Natural killer cell treated with Interleukin-12 subunit alpha and Interleukin-12 subunit beta and Interleukin-15 and Interleukin-18, amount 100 ng/mL, for 72 hours (primary cell): ENCODE results near the gene CDH3. TPM values are rescaled to one million over a fixed set of nuclear protein-coding genes. Genes with fewer than 3 reads are reported as not detected.

Experiments
- ATAC-seq, 2 donors: fragments of 150-1000 bp; cut with Tn5 transposase in 1 of 2; sonication (Bioruptor Pico), chemical (Tn5 transposase) in 1 of 2; 2 replicates each; pipeline ENCODE4 v1.10.0; 2021
- DNase-seq: peaks from one replicate; pipeline ENCODE4 v3.0.0; 2022; ENCODE audit warnings: low spot score
- H3K27ac Mint-ChIP-seq, 2 donors: 1 replicate in 1 of 2; 2 replicates in 1 of 2; pipeline ENCODE4 v1.8.0; 2022; ENCODE audit warnings: mixed read lengths in 2 of 2, mild to moderate bottlenecking in 1 of 2, moderate library complexity in 1 of 2
- H3K27me3 Mint-ChIP-seq, 2 donors: 1 replicate in 1 of 2; 2 replicates in 1 of 2; pipeline ENCODE4 v1.8.0; 2022; ENCODE audit warnings: mixed read lengths in 2 of 2
- H3K36me3 Mint-ChIP-seq: one replicate; pipeline ENCODE4 v1.8.0; 2022; ENCODE audit warnings: mixed read lengths
- H3K4me1 Mint-ChIP-seq, 2 donors: 1 replicate in 1 of 2; 2 replicates in 1 of 2; pipeline ENCODE4 v1.8.0; 2022; ENCODE audit warnings: low read depth in 2 of 2, mixed read lengths in 2 of 2, mild to moderate bottlenecking in 1 of 2
- H3K4me3 Mint-ChIP-seq: one replicate; pipeline ENCODE4 v1.8.0; 2022; ENCODE audit warnings: mixed read lengths
- H3K9me3 Mint-ChIP-seq: 2 replicates; pipeline ENCODE4 v1.8.0; 2022; ENCODE audit warnings: mixed read lengths
- total RNA-seq, 2 donors: library from RNA; stranded (reverse); gene quantifications; one replicate each; pipeline ENCODE4 v1.2.3, GENCODE V29; 2022

The CDH3 gene
- total RNA-seq, 2 donors from 2014 or later, result 0.88 to 2.3 TPM

- DNase-seq, result no peak
- Mint-ChIP-seq H3K27me3 (peaks cover 25 to 31% of the 10 kb centered on the region in 2 donors), H3K4me1 (peaks cover 11 to 14% of the 10 kb centered on the region in 2 donors), H3K4me3 (peak overlapping the region; percentile 10), H3K27ac (no peak overlapping the region), H3K9me3 (no peaks in the 10 kb centered on the region), H3K36me3 (peaks cover 4% of the 10 kb centered on the region)
- ATAC-seq, result peak in 1 of 2 donors; percentile 7
These were observed 3.1 kb upstream of the CDH3 start for GRCh38 chr16:68642047-68642435.

GRCh38 chr16:68642436-68643101 lies 2.5 kb upstream of the CDH3 start:
- H3K36me3 Mint-ChIP-seq, result peaks cover 4% of the 10 kb centered on the region
- peak; percentile 18 to 41 for ATAC-seq

GRCh38 chr16:68643227-68643626 lies 1.9 kb upstream of the CDH3 start:
- Mint-ChIP-seq H3K27ac (no peak overlapping the region), H3K4me1 (peaks cover 11 to 14% of the 10 kb centered on the region in 2 donors), H3K4me3 (no peak overlapping the region), H3K36me3 (peaks cover 4% of the 10 kb centered on the region), H3K27me3 (peaks cover 28 to 37% of the 10 kb centered on the region in 2 donors), H3K9me3 (no peaks in the 10 kb centered on the region)
- ATAC-seq (no peak), DNase-seq (no peak)

More at GRCh38 chr16:68642436-68643101, 2.5 kb upstream of the CDH3 start:
- Mint-ChIP-seq H3K4me3 (peak overlapping the region; percentile 10), H3K27ac (no peak overlapping the region), H3K9me3 (no peaks in the 10 kb centered on the region), H3K27me3 (peaks cover 26 to 32% of the 10 kb centered on the region in 2 donors), H3K4me1 (peaks cover 11 to 14% of the 10 kb centered on the region in 2 donors)
- no peak for DNase-seq

- H3K36me3 Mint-ChIP-seq, result peaks cover 4% of the 10 kb centered on the region
- DNase-seq (no peak), ATAC-seq (no peak)
- no peaks in the 10 kb centered on the region for H3K9me3 Mint-ChIP-seq
- H3K4me1 Mint-ChIP-seq, result peaks cover 11 to 14% of the 10 kb centered on the region in 2 donors
- H3K4me3 Mint-ChIP-seq, result peak overlapping the region; percentile 49
- peaks cover 25 to 37% of the 10 kb centered on the region in 2 donors for H3K27me3 Mint-ChIP-seq
- no peak overlapping the region for H3K27ac Mint-ChIP-seq
These were observed 1.3 kb upstream of the CDH3 start for GRCh38 chr16:68643847-68644246.

- H3K27ac Mint-ChIP-seq, result no peak overlapping the region
- peaks cover 11 to 14% of the 10 kb centered on the region in 2 donors for H3K4me1 Mint-ChIP-seq
- no peak for ATAC-seq
- no peak for DNase-seq
- H3K36me3 Mint-ChIP-seq, result peaks cover 4% of the 10 kb centered on the region
- H3K9me3 Mint-ChIP-seq, result no peaks in the 10 kb centered on the region
- peak overlapping the region; percentile 49 for H3K4me3 Mint-ChIP-seq
- peaks cover 26 to 39% of the 10 kb centered on the region in 2 donors for H3K27me3 Mint-ChIP-seq
These were observed 814 bp upstream of the CDH3 start for GRCh38 chr16:68644296-68644695.

GRCh38 chr16:68645494-68646388 lies 631 bp downstream of the CDH3 start:
- H3K4me3 Mint-ChIP-seq, result no peak overlapping the region
- H3K27me3 Mint-ChIP-seq, result peaks cover 31 to 40% of the 10 kb centered on the region in 2 donors
- ATAC-seq, result peak; percentile 25 to 29

GRCh38 chr16:68646953-68647659 lies 2.0 kb downstream of the CDH3 start:
- Mint-ChIP-seq H3K4me1 (peaks cover 5 to 6% of the 10 kb centered on the region in 2 donors), H3K4me3 (no peak overlapping the region), H3K27me3 (peaks cover 23 to 26% of the 10 kb centered on the region in 2 donors), H3K36me3 (no peaks in the 10 kb centered on the region), H3K27ac (no peak overlapping the region), H3K9me3 (no peaks in the 10 kb centered on the region)
- ATAC-seq, result no peak
- no peak for DNase-seq

More at GRCh38 chr16:68645494-68646388, 631 bp downstream of the CDH3 start:
- Mint-ChIP-seq H3K36me3 (peaks cover 4% of the 10 kb centered on the region), H3K27ac (no peak overlapping the region), H3K9me3 (no peaks in the 10 kb centered on the region), H3K4me1 (peaks cover 11 to 12% of the 10 kb centered on the region in 2 donors)
- no peak for DNase-seq

- H3K9me3 Mint-ChIP-seq, result no peaks in the 10 kb centered on the region
- H3K27me3 Mint-ChIP-seq, result peaks cover 16 to 22% of the 10 kb centered on the region in 2 donors
- peaks cover 0 to 6% of the 10 kb centered on the region in 2 donors for H3K4me1 Mint-ChIP-seq
- peak in 1 of 2 donors; percentile 15 for ATAC-seq
- H3K4me3 Mint-ChIP-seq, result no peak overlapping the region
- DNase-seq, result no peak
- peak overlapping the region in 1 of 2 donors; percentile 82 for H3K27ac Mint-ChIP-seq
- no peaks in the 10 kb centered on the region for H3K36me3 Mint-ChIP-seq
These were observed 6.0 kb downstream of the CDH3 start for GRCh38 chr16:68651136-68651535.

- no peak overlapping the region for H3K4me3 Mint-ChIP-seq
- peaks cover 16 to 24% of the 10 kb centered on the region in 2 donors for H3K27me3 Mint-ChIP-seq
- H3K4me1 Mint-ChIP-seq, result peaks cover 0 to 9% of the 10 kb centered on the region in 2 donors
- ATAC-seq (no peak), DNase-seq (no peak)
- no peaks in the 10 kb centered on the region for H3K9me3 Mint-ChIP-seq
- H3K36me3 Mint-ChIP-seq, result no peaks in the 10 kb centered on the region
- no peak overlapping the region for H3K27ac Mint-ChIP-seq
These were observed 7.5 kb downstream of the CDH3 start for GRCh38 chr16:68652659-68653058.

GRCh38 chr16:68655806-68656205 lies 10.7 kb downstream of the CDH3 start:
- Mint-ChIP-seq H3K4me3 (no peak overlapping the region), H3K4me1 (peaks cover 10 to 16% of the 10 kb centered on the region in 2 donors), H3K9me3 (no peaks in the 10 kb centered on the region), H3K36me3 (no peaks in the 10 kb centered on the region), H3K27me3 (peaks cover 8 to 14% of the 10 kb centered on the region in 2 donors), H3K27ac (peak overlapping the region in 1 of 2 donors; percentile 52)
- DNase-seq (no peak), ATAC-seq (no peak)

GRCh38 chr16:68656751-68657150 lies 11.6 kb downstream of the CDH3 start:
- H3K9me3 Mint-ChIP-seq, result no peaks in the 10 kb centered on the region
- H3K36me3 Mint-ChIP-seq, result no peaks in the 10 kb centered on the region
- no peak overlapping the region for H3K4me3 Mint-ChIP-seq
- H3K4me1 Mint-ChIP-seq, result peaks cover 15 to 21% of the 10 kb centered on the region in 2 donors
- peaks cover 8 to 14% of the 10 kb centered on the region in 2 donors for H3K27me3 Mint-ChIP-seq
- ATAC-seq (no peak), DNase-seq (no peak)
- peak overlapping the region in 1 of 2 donors; percentile 52 for H3K27ac Mint-ChIP-seq

- Mint-ChIP-seq H3K9me3 (no peaks in the 10 kb centered on the region), H3K27me3 (peaks cover 11 to 14% of the 10 kb centered on the region in 2 donors), H3K4me1 (peaks cover 20 to 25% of the 10 kb centered on the region in 2 donors), H3K27ac (peak overlapping the region in 1 of 2 donors; percentile 62), H3K4me3 (no peak overlapping the region), H3K36me3 (no peaks in the 10 kb centered on the region)
- DNase-seq (no peak), ATAC-seq (no peak)
These were observed 13.3 kb downstream of the CDH3 start for GRCh38 chr16:68658341-68658973.

GRCh38 chr16:68658974-68659360 lies 13.9 kb downstream of the CDH3 start:
- ATAC-seq, result no peak
- Mint-ChIP-seq H3K36me3 (no peaks in the 10 kb centered on the region), H3K27me3 (peaks cover 11 to 14% of the 10 kb centered on the region in 2 donors), H3K27ac (peak overlapping the region in 1 of 2 donors; percentile 62), H3K9me3 (no peaks in the 10 kb centered on the region), H3K4me1 (peaks cover 20 to 25% of the 10 kb centered on the region in 2 donors), H3K4me3 (no peak overlapping the region)
- DNase-seq, result no peak
